Peyer's patch (tissue), 4 donors: ENCODE measurements around the gene BSN.

Source experiments
- CTCF ChIP-seq, 6 experiments: fragments of 450-650 bp in 4 of 6; fragments of 200-600 bp in 2 of 6; sonication (generic) in 1 of 6; IDR thresholded peaks; one replicate each; pipeline ENCODE4 v1.5.1; 2017 to 2019; ENCODE audit warnings: antibody characterized with exemption in 6 of 6, mild to moderate bottlenecking in 3 of 6, moderate library complexity in 1 of 6
- POLR2A ChIP-seq, 2 donors: fragments of 450-650 bp; IDR thresholded peaks; one replicate each; pipeline ENCODE4 v1.5.1; 2017; ENCODE audit warnings: antibody characterized with exemption in 2 of 2, mild to moderate bottlenecking in 2 of 2, moderate library complexity in 2 of 2

GRCh38 chr3:49700453-49701128, 146.3 kb downstream of the BSN start:
- TF ChIP-seq CTCF (IDR thresholded peaks at IDR 0.05) (no peak), POLR2A (IDR thresholded peaks at IDR 0.05) (no peak)
